ENCODE data around the gene FCHO2.
"Not testable (repeated sequence)": the region's sequence is repeated elsewhere in the genome, so short reads cannot be mapped to it uniquely, and the experiment has no call there.

Gene FCHO2, protein sequence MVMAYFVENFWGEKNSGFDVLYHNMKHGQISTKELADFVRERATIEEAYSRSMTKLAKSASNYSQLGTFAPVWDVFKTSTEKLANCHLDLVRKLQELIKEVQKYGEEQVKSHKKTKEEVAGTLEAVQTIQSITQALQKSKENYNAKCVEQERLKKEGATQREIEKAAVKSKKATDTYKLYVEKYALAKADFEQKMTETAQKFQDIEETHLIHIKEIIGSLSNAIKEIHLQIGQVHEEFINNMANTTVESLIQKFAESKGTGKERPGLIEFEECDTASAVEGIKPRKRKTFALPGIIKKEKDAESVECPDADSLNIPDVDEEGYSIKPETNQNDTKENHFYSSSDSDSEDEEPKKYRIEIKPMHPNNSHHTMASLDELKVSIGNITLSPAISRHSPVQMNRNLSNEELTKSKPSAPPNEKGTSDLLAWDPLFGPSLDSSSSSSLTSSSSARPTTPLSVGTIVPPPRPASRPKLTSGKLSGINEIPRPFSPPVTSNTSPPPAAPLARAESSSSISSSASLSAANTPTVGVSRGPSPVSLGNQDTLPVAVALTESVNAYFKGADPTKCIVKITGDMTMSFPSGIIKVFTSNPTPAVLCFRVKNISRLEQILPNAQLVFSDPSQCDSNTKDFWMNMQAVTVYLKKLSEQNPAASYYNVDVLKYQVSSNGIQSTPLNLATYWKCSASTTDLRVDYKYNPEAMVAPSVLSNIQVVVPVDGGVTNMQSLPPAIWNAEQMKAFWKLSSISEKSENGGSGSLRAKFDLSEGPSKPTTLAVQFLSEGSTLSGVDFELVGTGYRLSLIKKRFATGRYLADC

DNA sequence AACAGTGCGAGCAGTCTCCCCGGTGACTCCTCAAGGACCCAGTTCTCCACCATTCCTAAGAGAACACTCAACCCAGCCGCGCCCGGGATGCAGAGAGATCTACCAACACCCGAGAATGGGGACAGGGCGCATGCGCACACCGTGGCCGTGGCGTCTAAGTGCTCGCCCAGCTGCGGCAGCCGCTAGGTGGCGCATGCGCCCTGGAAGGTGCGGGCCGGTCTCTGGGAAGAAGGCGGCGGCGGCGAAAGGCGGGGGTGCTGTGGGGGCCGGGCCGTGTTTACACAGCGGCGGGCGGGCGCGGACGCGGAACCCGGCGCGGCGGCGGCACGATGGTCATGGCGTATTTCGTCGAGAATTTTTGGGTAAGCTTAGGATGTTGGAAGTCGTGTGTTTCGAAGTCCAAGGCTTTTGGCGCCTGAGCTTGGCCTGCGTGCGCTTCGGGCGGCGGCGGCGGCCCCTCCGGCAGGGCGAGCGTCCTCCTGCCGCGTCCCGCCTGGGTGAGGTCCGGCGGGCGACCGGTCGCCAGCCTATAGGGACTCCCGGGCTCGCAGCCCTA is at the start of gene FCHO2:
TSS of gene FCHO2 (plus strand) at position 274 of the 556 bp plus-strand sequence. CDS start at position 330, 56 bp downstream.
- peak; percentile 99 for DNase-seq (ENCODE audit: low spot score)

DNA sequence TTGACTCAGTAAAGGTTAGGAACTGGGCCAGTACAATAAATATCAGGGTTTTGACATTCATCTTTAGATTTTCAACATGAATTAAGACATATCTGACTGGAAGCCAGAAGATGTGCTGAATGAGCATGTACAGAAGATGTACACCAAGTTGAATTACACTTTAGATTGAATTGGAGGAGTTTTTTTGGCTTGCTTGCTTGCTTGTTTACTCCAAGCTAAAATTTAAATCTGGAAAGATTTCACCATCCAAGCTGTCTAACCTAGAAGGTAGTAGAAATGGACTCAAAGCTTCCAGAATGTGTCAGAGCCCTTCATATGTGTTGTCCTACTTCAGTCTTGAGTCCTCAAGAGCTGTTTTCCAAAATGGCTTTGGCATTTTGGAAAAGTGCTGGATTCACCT is 49.0 kb upstream of the FCHO2 start:
- no peak for DNase-seq (ENCODE audit: low spot score)

DNA sequence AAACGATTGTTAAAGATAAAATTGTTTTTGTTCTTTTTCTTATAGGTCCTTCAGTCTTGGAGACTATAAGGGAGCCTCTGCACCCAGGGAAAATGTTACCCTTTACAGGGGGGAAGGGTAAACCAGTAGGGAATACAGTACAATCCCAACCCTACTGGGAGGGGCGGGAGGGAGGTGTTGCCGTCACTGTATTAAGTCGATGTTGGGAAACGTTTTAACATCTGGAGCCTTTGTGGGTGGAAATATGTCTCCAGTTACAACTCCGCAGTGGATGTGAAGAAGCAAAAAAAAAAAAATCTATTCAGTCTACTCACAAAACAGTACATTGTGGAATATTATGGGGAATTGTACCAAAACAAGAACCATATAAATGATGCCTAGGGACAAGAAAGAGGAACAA is 47.2 kb upstream of the FCHO2 start:
- DNase-seq (ENCODE audit: low spot score): no peak

DNA sequence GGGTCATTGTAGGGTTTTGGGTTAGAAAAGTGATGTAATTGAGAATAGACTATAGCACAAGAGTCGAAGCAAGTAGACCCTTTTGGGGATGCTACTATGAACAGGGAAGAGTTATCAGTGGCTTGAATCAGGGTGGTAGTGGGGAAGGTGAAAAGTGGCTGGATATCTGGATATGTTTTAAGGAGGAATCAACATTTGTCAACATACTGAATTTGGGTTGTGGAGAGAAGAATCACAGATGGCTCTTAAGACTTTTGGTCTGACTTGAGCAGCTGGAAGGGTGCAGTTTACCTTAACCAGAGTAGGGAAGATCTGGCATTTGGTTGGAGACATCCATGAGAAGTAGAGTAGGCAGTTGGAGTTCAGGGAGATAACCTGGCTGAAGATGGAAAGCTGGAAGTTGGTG is 38.5 kb upstream of the FCHO2 start:
- no peak for DNase-seq (ENCODE audit: low spot score)

DNA sequence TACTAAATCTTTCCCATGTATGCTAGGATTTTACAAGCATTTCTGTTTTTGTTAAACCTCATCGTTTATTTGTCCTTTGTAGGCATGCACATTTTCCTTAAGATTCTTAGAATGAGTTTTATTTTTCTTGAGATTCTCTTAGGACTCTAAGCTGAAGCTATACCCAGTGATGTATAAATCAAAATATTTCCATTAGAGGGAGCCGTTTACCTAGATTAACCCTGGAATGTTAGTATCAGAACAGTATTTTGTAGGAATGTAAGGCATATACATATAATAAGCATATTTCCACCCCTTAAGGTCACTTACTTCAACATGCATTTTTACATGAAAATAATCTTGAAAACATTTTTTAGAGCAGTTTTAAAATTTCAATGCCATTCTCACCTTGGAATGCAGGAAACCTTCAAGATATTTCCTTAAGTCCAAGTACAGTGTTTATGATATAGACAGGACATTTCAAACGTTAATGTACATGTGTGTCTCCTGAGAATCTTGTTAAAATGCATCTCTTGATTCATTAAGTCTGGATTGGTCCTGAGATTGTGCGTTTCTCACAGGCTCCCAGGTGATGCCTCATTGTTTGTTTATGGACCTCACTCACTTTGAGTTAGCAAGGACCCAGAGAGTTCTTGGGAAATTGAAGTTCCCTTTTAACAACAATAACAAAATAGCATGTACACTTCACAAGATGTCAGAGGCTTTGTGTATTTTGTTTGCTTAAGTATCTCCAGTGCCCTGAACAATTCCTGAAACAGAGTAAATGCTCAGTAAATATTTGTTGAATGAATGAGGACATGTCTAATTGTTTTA is 34.9 kb upstream of the FCHO2 start:
- DNase-seq (ENCODE audit: low spot score): peak; percentile 28

DNA sequence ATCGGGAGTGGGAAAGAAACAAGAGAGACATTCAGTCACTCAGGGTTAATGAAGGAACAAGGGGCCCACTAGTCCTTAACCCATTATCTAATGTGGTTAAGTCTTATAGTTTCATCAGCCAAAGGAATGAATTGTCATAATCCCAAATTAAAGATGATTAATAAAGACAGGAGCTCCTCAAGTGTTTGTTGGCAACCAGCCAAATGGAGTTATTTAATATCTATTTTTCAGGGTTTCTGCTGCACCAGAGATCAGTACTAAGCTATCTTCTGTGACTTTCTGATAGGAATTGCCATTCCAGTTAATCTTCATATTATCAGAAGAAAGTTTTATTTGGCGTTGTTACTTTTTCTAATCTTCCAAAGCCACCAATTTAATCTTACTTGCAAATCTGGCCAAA is 34.0 kb upstream of the FCHO2 start:
- no peak for DNase-seq (ENCODE audit: low spot score)

DNA sequence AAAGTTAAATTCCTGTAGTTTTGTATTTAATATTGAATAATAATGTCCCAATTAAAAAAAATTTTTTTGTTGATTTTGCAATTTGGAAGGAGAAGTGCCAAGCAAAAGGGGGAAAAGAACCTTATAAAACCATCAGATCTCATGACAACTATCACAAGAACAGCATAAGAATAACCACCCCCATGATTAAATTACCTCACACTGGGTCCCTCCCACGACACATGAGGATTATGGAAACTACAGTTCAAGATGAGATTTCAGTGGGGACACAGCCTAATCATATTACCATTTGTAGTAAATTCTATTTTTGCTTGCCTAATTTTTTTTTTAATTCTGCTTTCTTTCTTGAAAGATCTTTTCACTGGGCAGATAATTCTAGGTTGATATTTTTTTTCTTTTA is 33.4 kb upstream of the FCHO2 start:
- DNase-seq (ENCODE audit: low spot score): no peak

DNA sequence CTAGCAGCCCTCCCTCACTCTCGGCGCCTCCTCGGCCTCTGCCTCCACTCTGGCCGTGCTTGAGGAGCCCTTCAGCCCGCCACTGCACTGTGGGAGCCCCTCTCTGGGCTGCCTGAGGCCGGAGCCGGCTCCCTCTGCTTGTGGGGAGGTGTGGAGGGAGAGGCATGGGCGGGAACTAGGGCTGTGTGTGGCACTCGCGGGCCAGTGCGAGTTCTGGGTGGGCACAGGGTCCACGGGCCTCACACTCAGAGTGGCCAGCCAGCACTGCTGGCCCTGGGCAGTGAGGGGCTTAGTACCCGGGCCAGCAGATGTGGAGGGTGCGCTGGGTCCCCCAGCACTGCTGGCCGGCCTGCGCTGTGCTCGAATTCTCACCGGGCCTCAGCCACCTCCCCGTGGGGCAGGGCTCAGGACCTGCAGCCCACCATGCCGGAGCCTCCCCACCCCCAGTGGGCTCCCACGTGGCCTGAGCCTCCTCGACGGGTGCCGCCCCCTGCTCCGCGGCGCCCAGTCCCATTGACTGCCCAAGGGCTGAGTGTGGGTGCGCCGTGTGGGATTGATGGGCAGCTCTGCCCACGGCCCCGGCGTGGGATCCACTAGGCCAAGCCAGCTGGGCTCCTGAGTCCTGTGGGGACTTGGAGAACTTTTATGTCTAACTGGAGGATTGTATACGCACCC is 30.4 kb upstream of the FCHO2 start:
- DNase-seq (ENCODE audit: low spot score): no peak

DNA sequence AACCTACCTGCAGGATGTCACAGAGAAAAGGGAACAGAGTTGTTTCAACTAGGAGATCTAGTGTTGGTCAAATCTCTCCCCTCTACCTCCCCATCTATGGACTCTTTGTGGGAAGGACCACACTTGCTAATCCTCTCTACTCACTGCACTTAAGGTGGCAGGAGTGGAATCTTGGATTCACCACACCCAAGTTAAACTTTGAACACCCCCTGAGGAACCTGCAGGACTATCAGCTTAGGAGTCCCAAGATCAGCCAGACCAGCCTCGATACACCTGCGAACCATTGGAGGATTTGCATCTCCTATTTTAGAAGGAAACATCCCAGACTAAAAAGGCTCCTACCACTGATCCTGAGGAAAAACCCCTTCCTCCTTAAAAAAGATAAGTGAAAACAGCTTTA is 23.2 kb upstream of the FCHO2 start:
- DNase-seq (ENCODE audit: low spot score): not testable (repeated sequence)

DNA sequence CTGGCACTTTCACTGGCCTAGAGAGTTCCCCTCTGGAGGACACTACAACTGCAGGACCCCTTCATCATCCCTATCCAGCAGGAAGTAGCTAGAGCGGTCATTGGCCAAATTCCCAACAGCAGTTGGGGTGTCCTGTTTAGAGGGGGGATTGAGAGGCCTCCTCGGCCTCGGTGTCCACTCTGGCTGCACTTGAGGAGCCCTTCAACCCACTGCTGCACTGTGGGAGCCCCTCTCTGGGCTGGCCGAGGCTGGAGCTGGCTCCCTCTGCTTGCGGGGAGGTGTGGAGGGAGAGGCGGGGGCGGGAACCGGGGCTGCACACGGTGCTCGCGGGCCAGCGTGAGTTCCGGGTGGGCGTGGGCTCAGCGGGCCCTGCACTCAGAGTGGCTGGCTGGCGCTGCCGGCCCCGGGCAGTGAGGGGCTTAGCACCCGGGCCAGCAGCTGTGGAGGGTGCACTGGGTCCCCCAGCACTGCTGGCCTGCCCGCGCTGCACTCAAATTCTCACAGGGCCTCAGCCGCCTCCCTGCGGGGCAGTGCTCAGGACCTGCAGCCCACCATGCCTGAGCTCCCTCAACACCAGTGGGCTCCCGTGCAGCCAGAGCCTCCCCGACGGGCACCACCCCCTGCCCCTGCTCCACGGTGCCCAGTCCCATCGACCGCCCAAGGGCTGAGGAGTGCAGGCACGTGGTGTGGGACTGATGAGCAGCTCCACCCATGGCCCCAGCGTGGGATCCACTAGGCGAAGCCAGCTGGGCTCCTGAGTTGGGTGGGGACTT is 20.7 kb upstream of the FCHO2 start:
- not testable (repeated sequence) for DNase-seq (ENCODE audit: low spot score)

DNA sequence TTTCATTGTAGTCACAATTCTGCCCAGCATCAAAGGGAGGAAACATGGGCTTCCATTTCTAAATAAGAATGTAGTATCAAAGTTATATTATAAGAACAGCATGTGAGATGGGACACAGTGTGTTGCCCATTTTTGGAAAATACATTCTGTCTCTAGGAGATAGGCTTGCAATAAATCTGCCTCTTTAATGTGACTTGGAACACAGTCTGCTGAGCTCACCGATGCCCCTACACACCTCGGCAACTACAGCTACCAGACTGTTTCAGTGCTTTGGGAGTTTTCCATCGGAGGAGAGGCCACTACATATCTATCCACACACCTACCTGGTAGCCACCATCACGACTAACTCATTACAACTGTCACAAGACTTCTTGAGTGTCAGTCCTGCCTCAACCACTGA is 18.9 kb upstream of the FCHO2 start:
- no peak for DNase-seq (ENCODE audit: low spot score)

DNA sequence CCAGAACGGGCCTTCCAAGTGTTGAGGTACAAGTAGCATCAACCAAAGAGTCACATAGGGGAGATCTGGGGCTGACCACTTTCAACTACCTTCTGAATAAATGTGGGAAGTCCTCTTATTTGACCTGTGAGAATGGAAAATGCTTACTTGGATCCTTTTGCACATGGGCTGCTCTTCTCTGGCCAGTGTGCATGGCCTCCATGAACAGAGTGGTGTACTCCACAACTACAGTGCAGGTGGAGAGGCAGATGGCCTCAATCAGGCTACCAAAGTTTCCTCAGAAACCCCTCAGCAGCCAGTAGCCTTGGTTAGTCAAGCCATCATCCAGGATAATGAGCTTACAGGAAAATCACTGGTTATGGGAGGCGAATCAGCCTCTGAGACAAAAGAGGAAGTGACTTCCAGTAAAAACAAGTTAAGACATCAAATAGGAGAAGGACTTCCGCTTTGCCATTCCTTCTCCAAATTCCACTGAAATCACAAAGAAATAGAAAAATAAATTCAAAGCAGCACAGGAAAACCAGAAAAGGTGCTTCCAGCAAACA is 18.3 kb upstream of the FCHO2 start:
- no peak for DNase-seq (ENCODE audit: low spot score)

DNA sequence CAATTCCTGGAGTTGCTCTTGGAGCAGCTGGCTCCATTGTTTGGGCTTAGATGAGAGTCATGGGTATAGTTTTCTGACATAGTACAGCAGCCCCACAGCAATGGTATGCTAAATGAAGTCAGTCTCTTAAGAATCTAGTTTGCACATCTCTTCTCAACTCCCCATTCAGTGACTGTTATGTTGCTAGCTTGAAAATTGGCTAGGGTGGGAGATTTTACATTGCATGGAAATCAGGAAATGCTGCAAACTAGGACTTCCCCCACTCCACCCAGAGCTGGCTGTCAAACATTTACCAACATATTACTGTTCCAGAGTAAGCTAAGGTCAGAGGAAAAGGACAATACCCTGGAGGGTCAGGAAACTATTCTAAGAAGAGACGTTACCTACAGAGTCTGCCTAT is 17.6 kb upstream of the FCHO2 start:
- DNase-seq (ENCODE audit: low spot score): no peak

DNA sequence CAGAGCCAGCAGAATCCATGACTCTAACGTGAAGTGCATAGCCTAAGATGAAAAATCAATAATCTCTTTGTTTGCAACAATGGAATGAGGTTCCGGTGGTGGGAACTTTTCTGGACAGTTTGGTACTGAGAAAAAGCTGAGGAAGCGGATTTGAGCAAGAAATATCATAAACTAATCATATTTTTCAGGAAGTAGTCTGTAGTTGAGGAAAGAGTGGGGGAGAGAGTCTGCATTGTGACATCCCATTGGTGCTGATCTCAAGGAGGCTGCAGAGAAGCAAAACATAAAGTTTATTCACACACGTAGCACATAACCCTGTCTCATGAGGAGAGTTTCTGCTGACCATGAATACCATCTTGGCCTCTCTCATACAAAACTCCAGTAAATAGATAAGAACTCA is 15.8 kb upstream of the FCHO2 start:
- no peak for DNase-seq (ENCODE audit: low spot score)

DNA sequence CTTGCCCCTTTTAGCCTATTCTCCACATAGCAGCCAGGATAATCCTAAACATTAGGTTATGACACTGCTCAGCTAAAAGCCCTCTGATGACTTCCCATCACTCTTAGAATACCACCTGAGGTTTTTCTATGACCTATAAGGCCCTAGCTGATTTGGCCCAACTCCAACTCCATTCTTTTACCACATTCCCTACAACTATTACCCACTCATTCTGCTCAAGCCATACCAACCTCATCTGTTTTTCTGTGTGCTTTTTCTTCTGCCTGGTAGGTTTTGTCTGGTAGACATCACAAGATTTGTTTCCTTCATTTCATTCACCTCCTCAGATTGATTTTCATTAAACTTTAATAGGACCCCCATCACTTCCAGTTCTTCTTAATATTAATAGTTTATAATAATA is 12.5 kb upstream of the FCHO2 start:
- DNase-seq (ENCODE audit: low spot score): no peak

DNA sequence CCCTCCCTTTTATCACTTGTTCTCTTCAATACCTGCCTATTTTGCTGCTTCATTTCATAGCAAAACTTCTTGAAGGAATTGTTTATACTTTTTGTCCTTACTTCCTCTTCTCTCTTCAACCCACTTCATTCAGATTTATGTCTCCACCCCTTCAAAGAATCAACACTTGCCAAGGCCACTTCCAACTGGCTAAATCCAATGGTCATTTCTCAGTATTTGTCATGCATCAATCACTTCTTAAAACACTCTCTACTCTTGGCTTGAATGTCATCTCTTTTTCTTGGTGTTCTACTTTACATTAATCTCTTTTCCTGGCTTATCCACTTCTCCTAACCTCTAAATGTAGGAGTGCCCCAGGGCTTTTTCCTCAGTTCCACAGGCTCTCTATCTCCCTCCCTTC is 8.3 kb upstream of the FCHO2 start:
- no peak for DNase-seq (ENCODE audit: low spot score)

DNA sequence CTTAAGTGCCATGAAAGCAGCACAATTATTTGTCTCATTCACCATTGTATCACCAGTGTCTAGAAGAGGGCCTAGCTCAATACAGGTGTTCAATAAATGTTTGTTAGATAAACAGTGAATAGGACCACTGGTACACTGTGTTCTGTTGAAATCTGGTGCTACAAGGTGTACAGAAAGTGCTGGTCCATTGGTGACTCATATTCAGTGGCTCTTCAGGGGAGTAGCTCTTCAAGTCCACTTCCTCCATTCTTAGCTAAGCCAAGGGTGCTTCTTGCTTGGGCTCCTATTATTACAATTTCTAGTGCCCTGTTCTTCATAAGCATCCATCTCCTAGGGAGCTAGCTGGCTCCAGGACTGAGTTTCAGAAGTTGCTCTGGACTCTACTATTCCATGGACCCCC is 6.4 kb upstream of the FCHO2 start:
- DNase-seq (ENCODE audit: low spot score): no peak

DNA sequence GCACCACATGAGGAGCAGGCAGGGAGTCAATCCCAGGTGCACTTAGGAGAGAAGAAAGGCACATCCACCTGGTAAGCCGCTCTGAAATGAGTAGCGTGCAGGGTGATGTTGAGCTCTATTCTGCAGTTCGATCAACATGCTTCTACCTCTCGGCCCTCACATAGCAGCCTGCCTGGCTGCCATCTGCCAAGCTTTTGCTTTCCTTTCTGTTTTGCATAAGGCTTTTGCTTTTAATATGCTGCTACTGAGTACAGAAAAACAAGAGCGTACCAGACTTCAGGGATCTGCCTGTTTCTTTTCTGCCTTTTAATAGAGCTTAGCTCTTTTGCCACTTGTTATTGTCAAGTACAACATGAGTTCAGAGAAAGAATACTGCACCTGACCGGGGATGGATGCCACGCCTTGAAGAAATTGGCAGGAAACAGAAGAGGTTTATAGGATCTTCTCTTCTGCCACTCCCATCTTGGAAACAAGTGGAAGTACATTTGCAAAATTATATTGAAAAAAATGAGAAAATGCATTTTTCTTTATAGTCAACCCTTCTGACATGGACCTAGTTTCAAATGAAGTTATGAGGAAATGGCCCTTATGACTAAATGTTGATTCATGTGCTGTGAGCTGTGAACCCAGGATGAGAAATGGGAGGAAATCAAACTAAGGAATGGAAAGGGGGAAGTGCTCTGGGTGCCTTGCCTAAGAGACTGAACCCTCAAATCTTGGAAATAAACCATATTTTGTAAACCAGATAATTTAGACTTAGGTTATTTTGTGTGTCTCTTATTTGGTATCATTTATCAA is 4.0 kb upstream of the FCHO2 start:
- peak; percentile 79 for DNase-seq (ENCODE audit: low spot score)

DNA sequence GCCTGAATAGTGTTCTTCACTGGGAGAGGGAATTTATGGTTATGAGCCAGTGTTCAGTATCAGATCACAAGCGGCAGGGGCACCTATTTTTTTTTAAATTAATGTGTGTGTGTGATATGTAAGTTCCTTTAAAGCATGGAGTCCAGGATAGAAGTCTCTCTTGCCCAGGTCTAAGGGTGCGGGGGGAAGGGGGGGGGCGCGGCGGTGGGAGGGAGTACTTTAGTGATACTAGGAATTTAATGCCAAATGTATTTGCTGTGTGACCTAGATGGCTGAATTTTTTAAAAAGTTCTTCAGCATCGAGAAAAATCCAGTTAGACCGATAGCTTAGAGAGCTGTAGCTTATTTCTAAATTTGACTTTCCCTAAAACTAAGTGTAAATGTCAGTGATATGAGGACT is 1.5 kb upstream of the FCHO2 start:
- DNase-seq (ENCODE audit: low spot score): no peak
